Natural killer cell (primary cell): Measurements from ENCODE around the gene SCGN. TPM values are rescaled to one million over a fixed set of nuclear protein-coding genes. Genes with fewer than 3 reads are reported as not detected.

Experiments used
- ATAC-seq, 3 donors: fragments of 150-1000 bp in 2 of 3; fragments of 200-7000 bp in 1 of 3; cut with Tn5 transposase; 1 replicate in 1 of 3; 2 replicates in 2 of 3; pipeline ENCODE4 v1.10.0; 2021; ENCODE audit warnings: mild to moderate bottlenecking in 2 of 3, moderate library complexity in 2 of 3
- DNase-seq, 2 donors: peaks; one replicate each; pipeline versions ENCODE4 v3.0.0 to v3.0.0-alpha.2; 2013 to 2021; ENCODE audit warnings: mixed read lengths in 1 of 2
- H3K27ac ChIP-seq: one replicate; pipeline ENCODE4 v1.5.1; 2013; ENCODE audit warnings: mild to moderate bottlenecking, low read length
- H3K27me3 ChIP-seq: one replicate; pipeline ENCODE4 v1.6.1; 2013; ENCODE audit warnings: low read length; ENCODE audit not compliant: control insufficient read depth, insufficient read depth
- H3K36me3 ChIP-seq: one replicate; pipeline ENCODE4 v1.6.1; 2013; ENCODE audit warnings: low read length; ENCODE audit not compliant: control insufficient read depth, insufficient read depth
- H3K4me1 ChIP-seq: one replicate; pipeline ENCODE4 v1.6.1; 2013; ENCODE audit warnings: low read length; ENCODE audit not compliant: control insufficient read depth, insufficient read depth
- H3K4me3 ChIP-seq: one replicate; pipeline ENCODE4 v1.5.1; 2013; ENCODE audit warnings: low read length
- H3K9me3 ChIP-seq: one replicate; pipeline ENCODE4 v1.6.1; 2013; ENCODE audit warnings: low read length; ENCODE audit not compliant: control insufficient read depth, insufficient read depth
- H3K27ac Mint-ChIP-seq, 2 donors: one replicate each; pipeline ENCODE4 v1.8.0; 2022; ENCODE audit warnings: mild to moderate bottlenecking in 2 of 2, mixed read lengths in 2 of 2, moderate library complexity in 1 of 2
- H3K27me3 Mint-ChIP-seq, 2 donors: one replicate each; pipeline ENCODE4 v1.8.0; 2022; ENCODE audit warnings: low read depth in 2 of 2, mixed read lengths in 2 of 2
- H3K36me3 Mint-ChIP-seq: one replicate; pipeline ENCODE4 v1.8.0; 2022; ENCODE audit warnings: mixed read lengths
- H3K4me1 Mint-ChIP-seq, 2 donors: one replicate each; pipeline ENCODE4 v1.8.0; 2022; ENCODE audit warnings: mixed read lengths in 2 of 2
- H3K4me3 Mint-ChIP-seq: one replicate; pipeline ENCODE4 v1.8.0; 2022; ENCODE audit warnings: mild to moderate bottlenecking, moderate library complexity, mixed read lengths
- H3K9me3 Mint-ChIP-seq, 2 donors: one replicate each; pipeline ENCODE4 v1.8.0; 2022; ENCODE audit warnings: mixed read lengths in 2 of 2
- whole genome bisulfite sequencing: methylation state at CpG from one replicate; pipeline ENCODE4 v1.1.7; 2013; ENCODE audit warnings: missing lambda C conversion rate; ENCODE audit not compliant: insufficient coverage; 5-methylcytosine and 5-hydroxymethylcytosine counted together
- intact Hi-C: fragments of 100-400 bp; cut with micrococcal nuclease; formaldehyde crosslinking; loops from one replicate; pipeline ENCODE4 v1.14.2; 2022
- total RNA-seq, 4 donors: library from RNA; stranded (reverse); fragments of 120-200 nt in 1 of 4; gene quantifications; one replicate each; pipeline versions ENCODE4 v1.2.3 to v1.2.4, GENCODE V29; 2013 to 2022
- TF ChIP-seq, protein P1 (sequence below): fragments of 200-600 bp; IDR thresholded peaks from one replicate; pipeline ENCODE4 v1.8.0; 2022; ENCODE audit warnings: antibody characterized with exemption

Gene SCGN
- total RNA-seq, 3 donors from 2014 or later (not counting 1 experiment from before 2014, with no cell fraction given): not detected

DNA sequence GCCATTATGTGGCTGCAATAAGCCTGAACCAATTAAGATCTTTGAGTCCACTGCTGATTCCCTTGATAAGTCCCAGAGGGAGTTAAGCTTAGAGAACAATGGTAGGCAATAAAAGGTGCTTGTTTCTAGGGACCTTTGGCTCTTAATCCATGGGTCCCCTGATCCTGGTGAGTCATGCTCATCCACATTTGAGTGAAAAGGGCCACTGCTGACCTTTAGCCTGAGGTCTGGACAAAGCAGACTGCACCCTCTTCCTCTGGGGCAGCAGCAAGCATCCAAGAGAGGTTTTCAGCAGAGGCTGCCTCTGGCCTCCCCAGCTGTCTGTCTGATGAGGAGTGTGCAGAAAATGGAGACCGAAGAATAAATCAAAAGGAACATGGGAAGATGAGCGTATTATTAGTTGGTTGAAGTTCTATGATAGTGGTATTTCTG lies 16.1 kb upstream of the SCGN start:
- peaks cover 18 to 41% of the 10 kb centered on the region in 2 donors for H3K27me3 Mint-ChIP-seq

DNA sequence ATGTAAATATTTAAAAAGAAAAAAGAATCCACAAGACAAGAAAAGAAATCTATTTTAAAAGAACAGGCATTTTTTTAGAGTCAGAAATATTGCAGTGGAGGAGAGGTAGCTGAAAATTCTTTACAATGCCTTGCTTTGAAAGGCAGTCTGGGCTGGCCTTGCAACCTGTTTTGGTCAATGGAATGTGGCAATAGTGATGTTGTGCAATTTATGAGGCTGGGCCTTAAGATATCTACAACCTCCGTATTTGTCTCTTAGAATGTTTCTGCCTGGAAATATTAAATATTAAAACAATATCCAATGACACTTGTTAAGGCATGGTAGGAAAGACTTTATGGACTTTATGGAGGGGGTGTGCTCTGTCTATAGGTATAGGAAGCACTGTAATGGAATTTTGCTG lies 14.8 kb upstream of the SCGN start:
- no peak for ATAC-seq
- Histone ChIP-seq H3K27ac (no peak overlapping the region), H3K9me3 (no peaks in the 10 kb centered on the region), H3K27me3 (no peaks in the 10 kb centered on the region), H3K36me3 (no peaks in the 10 kb centered on the region), H3K4me3 (no peak overlapping the region), H3K4me1 (no peaks in the 10 kb centered on the region)
- intact Hi-C loops: no loop called here
- no CpG with 5 or more reads among the region's 1 CpG for WGBS
- Mint-ChIP-seq H3K27me3 (peaks cover 18 to 43% of the 10 kb centered on the region in 2 donors), H3K36me3 (no peaks in the 10 kb centered on the region), H3K27ac (no peak overlapping the region), H3K9me3 (no peaks in the 10 kb centered on the region), H3K4me1 (no peaks in the 10 kb centered on the region), H3K4me3 (no peak overlapping the region)
- no peak for DNase-seq
- TF ChIP-seq, protein P1, sequence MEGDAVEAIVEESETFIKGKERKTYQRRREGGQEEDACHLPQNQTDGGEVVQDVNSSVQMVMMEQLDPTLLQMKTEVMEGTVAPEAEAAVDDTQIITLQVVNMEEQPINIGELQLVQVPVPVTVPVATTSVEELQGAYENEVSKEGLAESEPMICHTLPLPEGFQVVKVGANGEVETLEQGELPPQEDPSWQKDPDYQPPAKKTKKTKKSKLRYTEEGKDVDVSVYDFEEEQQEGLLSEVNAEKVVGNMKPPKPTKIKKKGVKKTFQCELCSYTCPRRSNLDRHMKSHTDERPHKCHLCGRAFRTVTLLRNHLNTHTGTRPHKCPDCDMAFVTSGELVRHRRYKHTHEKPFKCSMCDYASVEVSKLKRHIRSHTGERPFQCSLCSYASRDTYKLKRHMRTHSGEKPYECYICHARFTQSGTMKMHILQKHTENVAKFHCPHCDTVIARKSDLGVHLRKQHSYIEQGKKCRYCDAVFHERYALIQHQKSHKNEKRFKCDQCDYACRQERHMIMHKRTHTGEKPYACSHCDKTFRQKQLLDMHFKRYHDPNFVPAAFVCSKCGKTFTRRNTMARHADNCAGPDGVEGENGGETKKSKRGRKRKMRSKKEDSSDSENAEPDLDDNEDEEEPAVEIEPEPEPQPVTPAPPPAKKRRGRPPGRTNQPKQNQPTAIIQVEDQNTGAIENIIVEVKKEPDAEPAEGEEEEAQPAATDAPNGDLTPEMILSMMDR: no peak

More for the DNA sequence above, 16.1 kb upstream of the SCGN start:
- H3K9me3 Mint-ChIP-seq: no peaks in the 10 kb centered on the region
- no peaks in the 10 kb centered on the region for H3K9me3 ChIP-seq
- TF ChIP-seq, protein P1: no peak
- no peaks in the 10 kb centered on the region for H3K4me1 Mint-ChIP-seq
- H3K4me1 ChIP-seq: no peaks in the 10 kb centered on the region
- H3K4me3 Mint-ChIP-seq: no peak overlapping the region
- WGBS: 97% methylated on average over 2 of the region's 2 CpGs
- no peaks in the 10 kb centered on the region for H3K36me3 ChIP-seq
- no peaks in the 10 kb centered on the region for H3K36me3 Mint-ChIP-seq
- H3K27ac Mint-ChIP-seq: no peak overlapping the region
- no peak overlapping the region for H3K4me3 ChIP-seq
- H3K27me3 ChIP-seq: no peaks in the 10 kb centered on the region
- intact Hi-C loops: no loop called here
- DNase-seq: no peak
- no peak overlapping the region for H3K27ac ChIP-seq
- ATAC-seq: no peak

DNA sequence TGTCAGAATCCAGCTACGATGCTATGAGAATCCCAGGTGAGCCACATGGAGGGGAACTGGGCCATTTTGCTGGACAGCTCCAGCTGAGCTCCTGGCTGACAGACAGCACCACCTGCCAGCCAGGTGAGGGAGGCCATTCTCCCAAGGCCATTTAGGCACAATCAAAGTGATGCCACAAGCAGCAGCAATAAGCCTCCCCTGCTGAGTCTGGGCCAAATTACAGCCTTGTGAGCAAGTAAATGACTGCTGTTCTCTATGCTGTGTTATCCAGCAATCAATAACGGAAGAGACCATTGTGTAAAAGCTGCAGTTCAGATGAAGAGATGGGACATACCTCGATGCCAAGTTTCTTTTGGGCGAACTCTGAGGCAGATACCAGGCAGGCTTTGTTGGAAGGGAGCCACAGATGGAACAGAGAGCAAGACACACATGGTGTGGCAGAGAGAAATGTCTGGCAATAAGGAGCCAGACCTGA lies 14.0 kb upstream of the SCGN start:
- H3K4me1 Mint-ChIP-seq: no peaks in the 10 kb centered on the region
- Histone ChIP-seq H3K27me3 (no peaks in the 10 kb centered on the region), H3K27ac (no peak overlapping the region), H3K36me3 (no peaks in the 10 kb centered on the region), H3K4me3 (no peak overlapping the region), H3K4me1 (no peaks in the 10 kb centered on the region), H3K9me3 (no peaks in the 10 kb centered on the region)
- H3K4me3 Mint-ChIP-seq: no peak overlapping the region
- H3K27me3 Mint-ChIP-seq: peaks cover 18 to 51% of the 10 kb centered on the region in 2 donors
- H3K27ac Mint-ChIP-seq: no peak overlapping the region
- intact Hi-C loops: no loop called here
- H3K36me3 Mint-ChIP-seq: no peaks in the 10 kb centered on the region
- no peaks in the 10 kb centered on the region for H3K9me3 Mint-ChIP-seq
- DNase-seq: no peak
- ATAC-seq: no peak
- 76% methylated on average over 4 of the region's 4 CpGs for WGBS
- TF ChIP-seq, protein P1: no peak

DNA sequence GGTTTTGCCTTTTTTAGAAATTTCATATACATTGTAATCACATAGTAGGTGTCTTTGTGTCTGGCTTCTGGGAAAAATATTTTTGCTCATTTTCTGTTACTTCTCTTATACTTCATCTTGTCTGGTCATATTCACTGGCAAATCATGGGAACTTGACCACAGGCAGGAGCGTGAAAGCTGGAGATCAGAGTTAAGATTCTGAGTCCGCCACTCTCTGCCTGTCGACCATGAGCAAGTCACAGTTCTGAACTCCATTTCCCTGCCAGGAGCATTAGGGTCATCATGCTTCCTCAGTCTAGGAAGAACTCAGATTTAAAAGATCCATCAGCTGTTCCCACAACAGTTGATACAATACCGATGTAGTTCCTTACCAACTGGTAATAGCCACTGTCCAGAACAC lies 12.4 kb upstream of the SCGN start:
- Histone ChIP-seq H3K27me3 (peaks cover 6% of the 10 kb centered on the region), H3K4me1 (no peaks in the 10 kb centered on the region), H3K36me3 (no peaks in the 10 kb centered on the region), H3K9me3 (no peaks in the 10 kb centered on the region), H3K4me3 (no peak overlapping the region), H3K27ac (no peak overlapping the region)
- peaks cover 20 to 63% of the 10 kb centered on the region in 2 donors for H3K27me3 Mint-ChIP-seq
- intact Hi-C loops: no loop called here
- no peaks in the 10 kb centered on the region for H3K4me1 Mint-ChIP-seq
- no peak for ATAC-seq
- DNase-seq: no peak
- H3K27ac Mint-ChIP-seq: no peak overlapping the region
- TF ChIP-seq, protein P1: no peak
- no peaks in the 10 kb centered on the region for H3K36me3 Mint-ChIP-seq
- no peak overlapping the region for H3K4me3 Mint-ChIP-seq
- WGBS: 90% methylated on average over 4 of the region's 4 CpGs
- no peaks in the 10 kb centered on the region for H3K9me3 Mint-ChIP-seq
